KMS-11 (cell line): ENCODE measurements around the gene RXRA.

Source experiments
- H2AFZ ChIP-seq: fragments of 200-600 bp; sonication (generic); 2 replicates; pipeline ENCODE4 v1.6.1; 2016; ENCODE audit warnings: antibody characterized with exemption, mixed run types, low read depth
- H3K27ac ChIP-seq: fragments of 200-600 bp; sonication (generic); 2 replicates; pipeline ENCODE4 v1.6.1; 2016; ENCODE audit warnings: mild to moderate bottlenecking, mixed run types
- H3K27me3 ChIP-seq: fragments of 200-600 bp; sonication (generic); 2 replicates; pipeline ENCODE4 v1.6.1; 2017; ENCODE audit warnings: mild to moderate bottlenecking, low read depth, mixed run types, moderate library complexity; ENCODE audit not compliant: insufficient read depth
- H3K36me3 ChIP-seq: fragments of 200-600 bp; sonication (generic); 2 replicates; pipeline ENCODE4 v1.6.1; 2017; ENCODE audit warnings: mild to moderate bottlenecking, mixed run types; ENCODE audit not compliant: insufficient read depth
- H3K4me1 ChIP-seq: fragments of 200-600 bp; sonication (generic); 2 replicates; pipeline ENCODE4 v1.6.1; 2016; ENCODE audit warnings: mild to moderate bottlenecking, low read depth, mixed run types; ENCODE audit not compliant: poor library complexity, severe bottlenecking
- H3K4me2 ChIP-seq: fragments of 200-600 bp; sonication (generic); 2 replicates; pipeline ENCODE4 v1.7.0; 2016; ENCODE audit warnings: mild to moderate bottlenecking, mixed run types
- H3K4me3 ChIP-seq: fragments of 200-600 bp; sonication (generic); IDR thresholded peaks from 2 replicates; pipeline ENCODE4 v1.6.1; 2017; ENCODE audit warnings: low read depth, low read length, mixed read lengths; ENCODE audit not compliant: insufficient read depth
- H3K79me2 ChIP-seq: fragments of 200-600 bp; sonication (generic); 2 replicates; pipeline ENCODE4 v1.6.1; 2016; ENCODE audit warnings: low read depth, mixed run types; ENCODE audit not compliant: insufficient read depth
- H3K9ac ChIP-seq: fragments of 200-600 bp; sonication (generic); 2 replicates; pipeline ENCODE4 v1.6.1; 2016; ENCODE audit warnings: mild to moderate bottlenecking, mixed run types
- H4K20me1 ChIP-seq: fragments of 200-600 bp; sonication (generic); 2 replicates; pipeline ENCODE4 v1.6.1; 2016; ENCODE audit warnings: mild to moderate bottlenecking, mixed run types; ENCODE audit not compliant: insufficient read depth
- TF ChIP-seq, protein P1 (sequence below): fragments of 200-600 bp; sonication (generic); conservative IDR thresholded peaks from 2 replicates; pipeline ENCODE4 v1.6.1; 2017; ENCODE audit warnings: low read depth, mild to moderate bottlenecking, antibody characterized with exemption, low read length, moderate library complexity, mixed read lengths

Gene RXRA

DNA sequence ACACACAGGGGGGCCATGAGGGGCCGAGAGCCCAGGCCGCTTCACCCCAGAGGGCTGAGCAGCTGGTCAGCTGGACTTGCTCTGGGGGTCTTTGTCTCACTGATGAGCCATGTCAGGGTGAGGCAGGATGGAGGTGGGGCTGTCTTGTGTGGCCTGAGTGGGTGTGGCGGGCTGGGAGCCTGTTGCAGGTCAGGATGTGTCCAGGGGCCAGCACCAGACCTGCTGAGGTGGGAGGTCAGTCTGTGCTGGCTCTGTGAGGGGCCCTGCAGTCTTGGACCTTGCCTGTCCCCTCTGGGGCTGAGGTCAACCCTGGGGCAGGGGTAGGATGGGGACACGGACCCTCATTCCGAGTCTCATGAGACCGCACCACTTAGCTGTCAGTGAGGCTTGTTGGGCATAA lies 56.9 kb downstream of the RXRA start:
- Histone ChIP-seq H3K36me3 (no peaks in the 10 kb centered on the region), H2AFZ (no peak overlapping the region), H4K20me1 (no peaks in the 10 kb centered on the region), H3K79me2 (no peaks in the 10 kb centered on the region; the same call in 1 of the 2 replicates), H3K9ac (no peak overlapping the region), H3K4me2 (no peak overlapping the region), H3K27ac (no peak overlapping the region), H3K4me3 (no peak overlapping the region), H3K27me3 (no peaks in the 10 kb centered on the region), H3K4me1 (no peaks in the 10 kb centered on the region)
- TF ChIP-seq, protein P1, sequence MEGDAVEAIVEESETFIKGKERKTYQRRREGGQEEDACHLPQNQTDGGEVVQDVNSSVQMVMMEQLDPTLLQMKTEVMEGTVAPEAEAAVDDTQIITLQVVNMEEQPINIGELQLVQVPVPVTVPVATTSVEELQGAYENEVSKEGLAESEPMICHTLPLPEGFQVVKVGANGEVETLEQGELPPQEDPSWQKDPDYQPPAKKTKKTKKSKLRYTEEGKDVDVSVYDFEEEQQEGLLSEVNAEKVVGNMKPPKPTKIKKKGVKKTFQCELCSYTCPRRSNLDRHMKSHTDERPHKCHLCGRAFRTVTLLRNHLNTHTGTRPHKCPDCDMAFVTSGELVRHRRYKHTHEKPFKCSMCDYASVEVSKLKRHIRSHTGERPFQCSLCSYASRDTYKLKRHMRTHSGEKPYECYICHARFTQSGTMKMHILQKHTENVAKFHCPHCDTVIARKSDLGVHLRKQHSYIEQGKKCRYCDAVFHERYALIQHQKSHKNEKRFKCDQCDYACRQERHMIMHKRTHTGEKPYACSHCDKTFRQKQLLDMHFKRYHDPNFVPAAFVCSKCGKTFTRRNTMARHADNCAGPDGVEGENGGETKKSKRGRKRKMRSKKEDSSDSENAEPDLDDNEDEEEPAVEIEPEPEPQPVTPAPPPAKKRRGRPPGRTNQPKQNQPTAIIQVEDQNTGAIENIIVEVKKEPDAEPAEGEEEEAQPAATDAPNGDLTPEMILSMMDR = no peak

DNA sequence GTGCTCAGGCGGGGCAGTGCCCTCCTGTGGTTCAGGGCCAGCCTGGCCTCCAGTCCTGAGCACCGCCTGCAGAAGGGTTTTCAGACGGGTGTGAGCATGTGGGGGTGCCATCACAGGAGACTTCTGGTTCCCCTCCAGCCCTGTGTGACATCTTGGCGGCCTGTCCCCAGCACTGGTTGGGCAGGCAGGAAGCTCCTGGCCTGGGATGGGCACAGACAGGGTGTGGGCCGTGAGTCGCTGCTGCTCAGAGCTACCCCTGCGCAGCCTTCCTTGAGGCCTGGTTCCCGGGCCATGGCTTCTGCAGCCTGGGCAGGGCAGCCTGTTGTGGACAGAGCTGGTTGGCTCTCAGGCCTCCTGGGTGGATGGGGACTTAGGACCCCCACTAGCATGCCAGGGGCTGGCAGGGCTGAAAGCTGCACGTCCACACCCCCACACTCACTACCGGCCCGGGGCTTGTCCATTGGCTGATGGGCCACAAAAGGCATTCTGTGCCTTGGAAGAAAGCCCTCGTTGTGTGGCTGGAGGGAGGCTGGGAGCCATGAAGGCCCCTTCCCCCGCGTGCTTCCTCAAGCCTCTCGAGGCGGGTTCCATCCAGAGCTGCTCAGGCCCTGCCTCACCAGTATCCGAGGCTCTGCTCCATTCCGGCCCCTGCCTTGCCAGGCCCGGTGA lies 58.7 kb downstream of the RXRA start:
- Histone ChIP-seq H2AFZ (no peak overlapping the region), H3K79me2 (peaks cover 7% of the 10 kb centered on the region; the same call in 1 of the 2 replicates), H3K4me3 (no peak overlapping the region), H3K27me3 (no peaks in the 10 kb centered on the region), H3K9ac (no peak overlapping the region), H3K27ac (no peak overlapping the region), H3K4me2 (no peak overlapping the region), H3K4me1 (peaks cover 8% of the 10 kb centered on the region), H4K20me1 (no peaks in the 10 kb centered on the region), H3K36me3 (no peaks in the 10 kb centered on the region)
- TF ChIP-seq, protein P1 = no peak

DNA sequence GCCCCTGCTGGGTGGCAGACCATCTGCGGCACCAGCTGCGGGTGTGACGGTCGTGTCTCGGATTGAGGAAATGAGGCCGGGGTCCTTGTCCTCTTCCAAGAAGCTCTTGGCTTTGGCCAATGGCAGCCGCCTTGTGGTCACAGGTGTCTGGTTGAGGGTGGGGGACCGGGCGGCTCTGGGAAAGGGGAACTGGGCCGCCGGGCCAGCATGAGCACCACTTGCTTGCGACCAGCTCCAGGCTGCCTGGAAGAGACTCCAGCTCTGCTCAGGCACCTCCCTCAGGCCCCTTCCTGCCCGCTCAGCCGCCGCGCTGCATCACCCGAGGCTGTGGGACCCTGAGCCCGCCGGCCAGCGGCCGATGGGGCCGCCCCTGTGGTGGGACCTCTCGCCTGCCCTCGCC lies 59.7 kb downstream of the RXRA start:
- no peak overlapping the region for H3K4me2 ChIP-seq
- TF ChIP-seq, protein P1 = no peak
- H4K20me1 ChIP-seq = no peaks in the 10 kb centered on the region
- no peak overlapping the region for H3K9ac ChIP-seq
- no peak overlapping the region for H3K4me3 ChIP-seq
- no peak overlapping the region for H3K27ac ChIP-seq
- H3K36me3 ChIP-seq = no peaks in the 10 kb centered on the region
- peaks cover 7% of the 10 kb centered on the region; the same call in 1 of the 2 replicates for H3K79me2 ChIP-seq
- no peaks in the 10 kb centered on the region for H3K27me3 ChIP-seq
- peaks cover 17% of the 10 kb centered on the region for H3K4me1 ChIP-seq
- H2AFZ ChIP-seq = no peak overlapping the region

DNA sequence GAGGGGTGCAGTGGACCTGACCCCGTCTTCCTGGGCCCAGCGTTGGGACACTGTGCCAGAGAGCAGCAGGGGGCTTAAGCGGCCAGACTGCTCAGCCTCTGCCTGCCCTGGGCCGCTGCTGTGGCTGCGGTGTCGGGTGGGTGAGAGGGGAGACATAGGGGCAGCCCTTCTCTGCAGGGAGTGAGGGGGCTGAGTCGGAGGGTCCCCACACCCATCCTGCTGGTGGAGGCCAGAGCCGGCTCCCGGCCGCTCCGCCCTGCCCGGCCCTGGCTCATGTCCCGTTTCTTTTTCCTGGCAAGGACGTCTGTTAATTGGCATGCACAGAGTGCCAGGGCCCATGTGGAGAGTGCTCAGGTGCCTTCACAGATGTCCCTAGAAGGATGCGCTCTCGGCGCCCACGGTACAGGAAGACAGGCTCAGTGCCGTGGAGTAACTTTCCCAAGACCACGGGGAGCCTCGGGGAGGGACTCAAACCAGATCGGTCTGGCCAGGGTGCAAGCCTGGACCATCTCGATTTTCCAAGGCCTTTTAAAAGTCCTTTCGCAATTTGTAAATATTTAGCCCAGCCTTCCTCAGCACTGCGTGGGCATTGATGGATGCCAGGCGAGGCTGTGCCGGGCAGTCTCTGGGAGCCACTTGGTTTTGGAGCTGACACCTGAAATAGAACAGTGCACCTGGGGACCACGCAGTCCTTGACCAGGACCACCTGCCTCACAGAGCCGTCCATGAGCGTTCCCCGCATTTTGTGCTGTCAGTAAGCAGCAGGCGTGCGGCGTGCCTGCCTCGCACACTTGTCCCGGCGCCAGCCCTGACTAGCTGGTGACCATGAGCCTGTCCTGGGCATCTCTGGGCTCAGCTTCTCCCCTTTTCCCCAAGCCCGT lies 60.9 kb downstream of the RXRA start:
- Histone ChIP-seq H3K4me1 (peaks cover 20% of the 10 kb centered on the region), H3K27me3 (no peaks in the 10 kb centered on the region), H3K4me2 (no peak overlapping the region), H2AFZ (no peak overlapping the region), H3K36me3 (no peaks in the 10 kb centered on the region), H3K27ac (no peak overlapping the region), H4K20me1 (no peaks in the 10 kb centered on the region), H3K79me2 (peaks cover 7% of the 10 kb centered on the region; the same call in 1 of the 2 replicates), H3K9ac (no peak overlapping the region), H3K4me3 (no peak overlapping the region)
- TF ChIP-seq, protein P1 = no peak
